K562 (cell line): ENCODE data around the gene CCDC27. TPM values are rescaled to one million over a fixed set of nuclear protein-coding genes. Genes with fewer than 3 reads are reported as not detected.
A peak's percentile ranks its signal among the peaks of the same experiment; 100 is the strongest.

Experiments used
- ATAC-seq: fragments of 200-7000 bp; cut with Tn5 transposase; 3 replicates; pipeline ENCODE4 v1.9.1; 2020; ENCODE audit warnings: moderate library complexity
- BruUV-seq: library from RNA; stranded (reverse); fragments of 400-500 nt; replicated peaks from 2 replicates; lab custom pipeline; 2021; lab: Mats Ljungman, UMichigan
- CTCF ChIA-PET: fragments of 300-600 bp; formaldehyde crosslinking; extraction: SDS; loops from one replicate; lab custom pipeline; 2021; ENCODE audit warnings: low intra/inter-chr PET ratio; lab: Yijun Ruan, JAX
- POLR2A ChIA-PET: fragments of 300-600, 350-650 bp; sonication (Branson Sonifier 250); formaldehyde crosslinking; extraction: SDS; loops from one replicate; lab custom pipeline; 2021; ENCODE audit warnings: antibody characterized with exemption, inconsistent platforms; lab: Yijun Ruan, JAX
- DNase-seq, 4 experiments: peaks; one replicate each; pipeline versions ENCODE4 v3.0.0 to v3.0.0-alpha.2; 2011 to 2018; ENCODE audit warnings: low spot score in 3 of 4, mixed read lengths in 3 of 4; ENCODE audit errors: extremely low read depth in 1 of 4
- FAIRE-seq: peaks from 2 replicates; lab custom pipeline; 2011; peaks lifted over from hg19 to GRCh38; lab: Jason Lieb, UNC
- H2AFZ ChIP-seq: 2 replicates; pipeline ENCODE4 v1.6.0; 2011; ENCODE audit warnings: low read depth, low read length, control low read depth, inconsistent platforms
- H3K27ac ChIP-seq: fragments of 200-600 bp; 3 replicates; pipeline ENCODE4 v1.8.0; 2011; ENCODE audit warnings: low read depth, mild to moderate bottlenecking, control low read depth, inconsistent platforms, low read length, moderate library complexity, mixed read lengths; ENCODE audit errors: extremely low read depth
- H3K27me3 ChIP-seq, 2 experiments: fragments of 300-600 bp in 1 of 2; 2 replicates in 1 of 2; 3 replicates in 1 of 2; pipeline versions ENCODE4 v1.6.0 to v1.8.0; 2011; ENCODE audit warnings: inconsistent platforms in 2 of 2, low read length in 2 of 2, mild to moderate bottlenecking in 1 of 2, mixed read lengths in 1 of 2, moderate library complexity in 1 of 2; ENCODE audit not compliant: control insufficient read depth in 2 of 2, insufficient read depth in 2 of 2
- H3K36me3 ChIP-seq: fragments of 300-600 bp; 3 replicates; pipeline ENCODE4 v1.8.0; 2011; ENCODE audit warnings: mild to moderate bottlenecking, low read length, inconsistent platforms; ENCODE audit not compliant: control insufficient read depth, insufficient read depth
- H3K4me1 ChIP-seq, 2 experiments: fragments of 200-600 bp in 1 of 2; replicated peaks in 1 of 2; 2 replicates in 1 of 2; 3 replicates in 1 of 2; pipeline versions ENCODE4 v1.5.1 to v1.8.0; 2011; ENCODE audit warnings: inconsistent platforms in 2 of 2, low read length in 2 of 2, mild to moderate bottlenecking in 1 of 2, mixed read lengths in 1 of 2, moderate library complexity in 1 of 2; ENCODE audit not compliant: control insufficient read depth in 2 of 2, insufficient read depth in 2 of 2
- H3K4me2 ChIP-seq: 2 replicates; pipeline ENCODE4 v1.6.1; 2011; ENCODE audit warnings: low read length, control low read depth, inconsistent platforms, mixed read lengths; ENCODE audit not compliant: insufficient read depth
- H3K4me3 ChIP-seq: fragments of 200-600 bp; sonication (generic), shearing (Covaris generic); 2 replicates; pipeline ENCODE4 v1.5.1; 2016; ENCODE audit warnings: control low read depth, inconsistent platforms
- H3K79me2 ChIP-seq: fragments of 200-600 bp; 3 replicates; pipeline ENCODE4 v1.8.0; 2011; ENCODE audit warnings: low read length, inconsistent platforms; ENCODE audit not compliant: control insufficient read depth, insufficient read depth
- H3K9ac ChIP-seq, 2 experiments: 2 replicates each; pipeline versions ENCODE4 v1.6.0 to v1.6.1; 2011; ENCODE audit warnings: low read depth in 2 of 2, low read length in 2 of 2, control low read depth in 1 of 2, inconsistent platforms in 1 of 2, mild to moderate bottlenecking in 1 of 2, mixed read lengths in 1 of 2; ENCODE audit not compliant: insufficient read depth in 1 of 2
- H3K9me1 ChIP-seq: one replicate; pipeline ENCODE4 v1.6.0; 2011; ENCODE audit warnings: inconsistent platforms, mild to moderate bottlenecking, low read length, moderate library complexity; ENCODE audit not compliant: control insufficient read depth, insufficient read depth
- H3K9me3 ChIP-seq: replicated peaks from 2 replicates; pipeline ENCODE4 v1.5.1; 2011; ENCODE audit warnings: low read depth, low read length, inconsistent platforms; ENCODE audit not compliant: control insufficient read depth, insufficient read depth
- H4K20me1 ChIP-seq: replicated peaks from 2 replicates; pipeline ENCODE4 v1.6.1; 2011; ENCODE audit warnings: low read length, inconsistent platforms, mixed read lengths; ENCODE audit not compliant: control insufficient read depth, insufficient read depth
- BRCA1 ChIP-seq, 2 experiments: fragments of 450-650 bp in 1 of 2; sonication (generic) in 1 of 2; formaldehyde crosslinking in 1 of 2; IDR thresholded peaks; 2 replicates each; pipeline versions ENCODE4 v1.5.0 to v1.6.1; 2017 to 2020; ENCODE audit warnings: mild to moderate bottlenecking in 1 of 2, missing genetic modification reagents in 1 of 2
- BRD4 ChIP-seq: fragments of 200-600 bp; sonication (generic); IDR thresholded peaks from 2 replicates; pipeline ENCODE4 v1.6.1; 2017; ENCODE audit warnings: inconsistent platforms
- CBFA2T3 ChIP-seq: fragments of 450-650 bp; IDR thresholded peaks from 2 replicates; pipeline ENCODE4 v1.6.1; 2017
- CBFB ChIP-seq: sonication (generic); formaldehyde crosslinking; IDR thresholded peaks from 2 replicates; pipeline ENCODE4 v1.4.0; 2020; ENCODE audit warnings: mild to moderate bottlenecking, missing genetic modification reagents
- COPS2 ChIP-seq: fragments of 450-650 bp; conservative IDR thresholded peaks from 2 replicates; pipeline ENCODE4 v1.6.1; 2016; ENCODE audit warnings: mild to moderate bottlenecking, moderate library complexity
- ERF ChIP-seq: fragments of 450-650 bp; formaldehyde crosslinking; IDR thresholded peaks from 2 replicates; pipeline ENCODE4 v1.4.0; 2020; ENCODE audit warnings: mild to moderate bottlenecking, mixed read lengths
- ESRRB ChIP-seq: fragments of 250-450 bp; sonication (Bioruptor Pico); IDR thresholded peaks from 2 replicates; pipeline ENCODE4 v1.5.0; 2020; ENCODE audit warnings: mild to moderate bottlenecking, moderate library complexity, borderline replicate concordance
- GATA2 ChIP-seq: sonication (generic); formaldehyde crosslinking; IDR thresholded peaks from 2 replicates; pipeline ENCODE4 v1.4.0; 2020; ENCODE audit warnings: mild to moderate bottlenecking, missing genetic modification reagents
- HDAC1 ChIP-seq, 2 experiments: fragments of 450-650 bp; IDR thresholded peaks; 2 replicates each; pipeline ENCODE4 v1.6.1; 2016 to 2017; ENCODE audit warnings: inconsistent platforms in 1 of 2, mild to moderate bottlenecking in 1 of 2, moderate library complexity in 1 of 2
- PPARD ChIP-seq: fragments of 250-450 bp; sonication (Bioruptor Pico); IDR thresholded peaks from 2 replicates; pipeline ENCODE4 v1.8.0; 2022; ENCODE audit warnings: inconsistent platforms, mild to moderate bottlenecking, moderate library complexity
- TAF9B ChIP-seq: fragments of 450-650 bp; IDR thresholded peaks from 2 replicates; pipeline ENCODE4 v1.6.1; 2018; ENCODE audit warnings: mild to moderate bottlenecking; ENCODE audit not compliant: partially characterized antibody
- TGIF2 ChIP-seq: sonication (generic); formaldehyde crosslinking; IDR thresholded peaks from 2 replicates; pipeline ENCODE4 v1.8.1; 2022; ENCODE audit warnings: mild to moderate bottlenecking, missing genetic modification reagents, moderate library complexity
- XRCC4 ChIP-seq: IDR thresholded peaks from one replicate; pipeline ENCODE4 v1.6.1; 2011; ENCODE audit not compliant: insufficient read depth, insufficient read length; ENCODE audit errors: extremely low read depth
- ZBED1 ChIP-seq: IDR thresholded peaks from 2 replicates; pipeline ENCODE4 v1.6.1; 2014
- ZNF121 ChIP-seq: sonication (generic); formaldehyde crosslinking; conservative IDR thresholded peaks from 2 replicates; pipeline ENCODE4 v1.8.0; 2022; ENCODE audit warnings: missing genetic modification reagents
- ZNF280B ChIP-seq: fragments of 250-450 bp; sonication (Bioruptor Pico); IDR thresholded peaks from 2 replicates; pipeline ENCODE4 v1.5.1; 2021; ENCODE audit warnings: mild to moderate bottlenecking
- WGBS: fragments of 100-300 bp; shearing (Covaris generic); methylation state at CpG from one replicate; pipeline ENCODE4 v1.1.6; 2016; ENCODE audit warnings: low coverage, mixed read lengths; ENCODE audit not compliant: insufficient coverage; ENCODE audit errors: missing lambda C conversion rate; 5-methylcytosine and 5-hydroxymethylcytosine counted together
- in situ Hi-C: fragments of 300-500 bp; cut with MboI; formaldehyde crosslinking; loops from 4 replicates; pipeline ENCODE4 v1.15.0; 2018; ENCODE audit warnings: inconsistent platforms, mixed read lengths
- intact Hi-C: fragments of 100-400 bp; cut with micrococcal nuclease; formaldehyde crosslinking; loops from 2 replicates; pipeline ENCODE4 v1.14.2; 2022
- polyA plus RNA-seq, 8 experiments: library from polyadenylated mRNA; depleted of rRNA in 4 of 8; stranded (reverse) in 5 of 8; unstranded in 3 of 8; fragments of >200 nt; fragmentation: Nextera tagmentation in 2 of 8; fragmentation: Illumina TruSeq in 1 of 8; extraction: Ambion mirVana in 2 of 8; extraction: Trizol in 1 of 8; gene quantifications; 2 replicates each; pipeline versions ENCODE4 v1.2.1 to v1.2.3, GENCODE V29; 2011 to 2014; ENCODE audit warnings: inconsistent platforms in 1 of 8, missing spikeins in 1 of 8
- total RNA-seq, 7 experiments: library from RNA; depleted of rRNA in 6 of 7; stranded (reverse); fragments of >200 nt in 6 of 7; fragmentation: Illumina TruSeq in 2 of 7; extraction: Trizol in 2 of 7; gene quantifications; 2 replicates each; pipeline versions ENCODE4 v1.2.1 to v1.2.3, GENCODE V29; 2011 to 2021; ENCODE audit warnings: low replicate concordance in 1 of 7

The CCDC27 gene
- total and polyA plus RNA-seq, 9 of the 15 experiments (the other 6 are each of a cell fraction or from before 2014, with no cell fraction given), result 0.01 to 0.04 TPM; not detected in 7

- CTCF ChIA-PET, result no interaction called here
- H3K27me3 ChIP-seq, result peaks cover 10 to 19% of the 10 kb centered on the region in 2 experiments; a peak in 3 of 5 replicates
- FAIRE-seq (no peak), DNase-seq (no peak), ATAC-seq (no peak)
- no peaks in the 10 kb centered on the region for H3K9me3 ChIP-seq
- POLR2A ChIA-PET, result interaction anchor here (0.6 to 1.2 kb wide), 4 partner anchors 20 to 168 kb away, joined by 3 to 4 read pairs (median 3); no protein-coding TSS in a partner anchor
- peak overlapping the region in 1 of 2 experiments; percentile 55; a peak in 2 of 4 replicates for H3K9ac ChIP-seq
- BruUV-seq, result no TSS peak
- no peaks in the 10 kb centered on the region for H3K79me2 ChIP-seq
- no peak overlapping the region for H3K27ac ChIP-seq
- H2AFZ ChIP-seq, result no peak overlapping the region
- H3K36me3 ChIP-seq, result no peaks in the 10 kb centered on the region
- no peaks in the 10 kb centered on the region for H3K9me1 ChIP-seq
- H4K20me1 ChIP-seq, result no peaks in the 10 kb centered on the region
- H3K4me2 ChIP-seq, result no peak overlapping the region
- peaks cover 14 to 28% of the 10 kb centered on the region in 2 experiments; a peak in 4 of 5 replicates for H3K4me1 ChIP-seq
- no peak overlapping the region for H3K4me3 ChIP-seq
- WGBS, result 38% methylated on average over 20 of the region's 20 CpGs
- intact Hi-C loops, result no loop called here
- in situ Hi-C loops, result no loop called here
- no peak for TF ChIP-seq CBFB (CRISPR knock-in tag)
- no peak for TF ChIP-seq ESRRB
- TF ChIP-seq ZNF280B (CRISPR knock-in tag), result no peak
- no peak for TF ChIP-seq BRD4
- no peak for TF ChIP-seq TAF9B
- no peak for TF ChIP-seq ZBED1
- no peak for TF ChIP-seq ERF (CRISPR knock-in tag)
- no peak for TF ChIP-seq CBFA2T3
- no peak for TF ChIP-seq XRCC4
- no peak for TF ChIP-seq TGIF2 (CRISPR knock-in tag)
- TF ChIP-seq BRCA1 (IDR thresholded peaks at IDR 0.05), result no peak
- TF ChIP-seq BRCA1 (CRISPR knock-in tag; IDR thresholded peaks at IDR 0.05), result no peak
- no peak for TF ChIP-seq ZNF121 (CRISPR knock-in tag)
- no peak for TF ChIP-seq COPS2
- TF ChIP-seq HDAC1 (IDR thresholded peaks at IDR 0.05), result no peak
- TF ChIP-seq GATA2 (CRISPR knock-in tag), result no peak
- no peak for TF ChIP-seq PPARD
Observed at GRCh38 chr1:3753656-3754454, 1.6 kb downstream of the CCDC27 start.
